ENCODE measurements around the gene DAD1.
"Not testable (repeated sequence)": the region's sequence is repeated elsewhere in the genome, so short reads cannot be mapped to it uniquely, and the experiment has no call there.

DAD1 gene

DNA sequence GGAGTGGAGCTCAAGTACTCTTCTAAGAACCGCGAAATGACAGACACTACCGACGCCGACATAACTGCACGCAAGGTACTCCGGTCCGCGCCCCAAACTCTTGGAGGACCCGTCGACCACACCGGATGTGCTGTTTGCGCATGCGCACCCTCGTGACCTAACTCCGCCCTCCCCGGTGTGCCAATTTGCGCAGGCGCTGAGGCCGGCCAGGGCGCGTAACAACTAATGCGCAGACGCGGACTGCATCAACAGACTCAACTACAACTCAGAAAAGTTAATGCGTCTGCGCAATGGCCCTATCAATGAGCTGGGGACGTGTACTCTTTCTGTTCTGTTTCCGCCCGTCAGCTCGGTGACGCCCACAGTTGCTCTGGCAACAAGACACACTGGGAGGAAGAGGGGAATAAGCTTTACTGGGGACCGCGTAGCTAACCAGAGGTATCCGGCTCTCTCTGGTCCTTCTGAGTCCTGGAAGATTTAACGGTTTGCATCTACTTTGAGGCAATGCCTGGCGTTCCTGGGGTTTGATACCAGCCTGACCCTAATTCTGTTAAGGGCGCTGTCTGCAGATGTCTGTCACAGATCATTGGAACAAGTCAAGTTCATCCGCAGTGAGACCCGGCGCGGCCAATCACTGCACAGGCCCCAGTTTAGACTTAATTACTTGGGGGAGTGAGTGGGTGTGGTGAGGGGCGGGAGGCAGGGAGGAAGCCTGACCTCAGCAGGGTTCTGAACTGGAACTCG is at the start of gene DAD1:
Gene DAD1 (minus strand): TSS at position 129 of the 744 bp plus-strand sequence. CDS start 67 bp downstream, at position 62.
- peak; percentile 92 for DNase-seq

DNA sequence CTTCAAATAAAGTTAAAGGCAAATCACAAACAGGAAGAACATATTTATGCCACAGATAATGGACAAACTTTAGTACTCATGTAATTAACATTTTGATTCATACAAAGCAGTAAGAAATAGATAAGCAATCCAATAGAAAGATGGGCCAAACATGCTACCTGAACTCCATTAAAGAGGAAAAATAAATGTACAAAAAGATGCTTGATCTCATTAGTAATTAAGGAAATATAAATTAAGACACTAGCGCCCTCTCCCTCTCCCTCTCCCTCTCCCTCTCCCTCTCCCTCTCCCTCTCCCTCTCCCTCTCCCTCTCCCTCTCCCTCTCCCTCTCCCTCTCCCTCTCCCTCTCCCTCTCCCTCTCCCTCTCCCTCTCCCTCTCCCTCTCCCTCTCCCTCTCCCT is 47.0 kb upstream of the DAD1 start:
- DNase-seq = not testable (repeated sequence)

DNA sequence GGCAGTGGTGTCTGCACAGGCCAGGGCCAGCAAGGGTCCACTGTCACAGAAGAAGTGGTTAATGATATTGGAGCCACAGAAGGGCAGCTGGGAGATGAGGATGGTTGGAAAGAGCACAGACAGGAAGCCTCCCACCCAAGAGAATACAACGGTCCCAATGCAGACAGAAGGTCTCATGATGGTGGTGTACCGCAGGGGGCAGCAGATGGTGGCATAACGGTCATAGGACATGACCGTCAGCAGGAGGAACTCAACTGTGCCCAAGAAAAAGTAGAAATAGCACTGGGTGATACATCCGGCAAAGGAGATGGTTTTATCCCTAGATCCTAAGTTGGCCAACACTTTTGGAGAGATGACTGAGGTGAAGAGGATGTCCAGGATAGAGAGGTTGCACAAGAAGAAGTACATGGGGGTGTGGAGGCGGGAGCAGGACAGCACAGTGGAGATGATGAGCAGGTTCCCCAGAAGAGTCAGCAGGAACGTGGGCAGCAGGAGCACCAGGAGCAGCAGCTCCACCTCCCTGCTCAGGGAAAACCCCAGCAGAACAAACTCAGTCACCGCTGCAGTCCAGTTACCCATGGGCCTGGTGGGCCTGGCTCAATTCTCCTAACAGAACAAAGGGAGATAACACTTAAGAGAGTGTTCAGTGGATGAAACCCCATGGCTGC is 45.3 kb upstream of the DAD1 start:
- DNase-seq = no peak

DNA sequence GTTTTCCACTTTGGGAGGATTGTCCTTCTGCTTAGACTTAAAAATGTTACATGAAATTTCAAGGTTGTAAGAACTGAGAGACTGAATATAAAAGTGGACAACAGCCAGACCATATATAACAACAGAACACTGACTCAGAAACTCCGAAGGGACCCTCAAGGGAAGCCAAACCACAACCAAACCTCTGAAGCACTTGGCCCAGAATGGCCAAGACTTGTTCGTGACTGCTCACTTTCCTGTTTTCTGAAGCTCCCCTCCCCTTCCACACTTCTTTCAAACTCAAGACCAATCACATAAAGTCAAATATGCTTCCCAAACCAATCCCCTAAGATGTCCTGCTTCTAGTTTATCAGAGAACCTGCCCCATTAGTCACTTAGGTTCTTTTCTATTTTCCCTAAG is 41.5 kb upstream of the DAD1 start:
- peak; percentile 7 for DNase-seq

DNA sequence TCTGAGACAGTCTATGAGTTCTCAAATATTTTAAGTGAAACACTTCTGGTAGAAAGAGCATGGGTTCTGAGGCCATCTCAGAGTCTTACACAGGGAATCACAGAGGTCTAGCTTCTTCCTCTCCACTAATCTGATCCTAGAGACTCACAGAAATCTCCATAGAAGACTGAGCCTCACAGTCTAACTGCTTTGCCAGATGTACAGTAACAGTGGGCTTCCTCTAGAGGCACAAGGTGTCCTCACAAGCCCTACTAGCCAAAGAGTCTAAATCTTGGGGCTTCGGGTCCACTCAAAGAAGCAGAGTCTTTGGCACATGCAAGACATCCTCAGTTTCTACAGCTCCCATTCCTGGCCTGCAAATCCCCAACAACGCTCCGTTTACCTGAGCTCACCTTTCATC is 41.0 kb upstream of the DAD1 start:
- no peak for DNase-seq

DNA sequence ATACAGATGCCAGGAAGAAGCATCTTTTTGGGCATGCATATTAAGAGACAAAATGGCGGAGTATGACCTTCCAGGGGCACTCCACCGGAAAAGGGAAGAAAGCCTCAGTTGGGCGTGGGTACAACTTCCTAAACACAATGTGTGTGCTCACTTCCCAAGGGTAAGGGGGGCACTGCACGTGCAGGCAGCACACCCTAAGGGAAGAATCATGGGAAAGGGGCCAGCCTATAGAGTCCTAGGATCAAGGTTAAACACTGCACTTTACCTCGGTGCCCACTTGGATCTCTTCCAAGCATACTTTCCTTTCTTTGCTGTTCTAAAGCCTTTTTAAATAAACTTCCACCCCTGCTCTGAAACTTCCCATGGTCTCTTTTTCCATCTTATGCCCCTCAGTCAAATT is 40.3 kb upstream of the DAD1 start:
- no peak for DNase-seq

DNA sequence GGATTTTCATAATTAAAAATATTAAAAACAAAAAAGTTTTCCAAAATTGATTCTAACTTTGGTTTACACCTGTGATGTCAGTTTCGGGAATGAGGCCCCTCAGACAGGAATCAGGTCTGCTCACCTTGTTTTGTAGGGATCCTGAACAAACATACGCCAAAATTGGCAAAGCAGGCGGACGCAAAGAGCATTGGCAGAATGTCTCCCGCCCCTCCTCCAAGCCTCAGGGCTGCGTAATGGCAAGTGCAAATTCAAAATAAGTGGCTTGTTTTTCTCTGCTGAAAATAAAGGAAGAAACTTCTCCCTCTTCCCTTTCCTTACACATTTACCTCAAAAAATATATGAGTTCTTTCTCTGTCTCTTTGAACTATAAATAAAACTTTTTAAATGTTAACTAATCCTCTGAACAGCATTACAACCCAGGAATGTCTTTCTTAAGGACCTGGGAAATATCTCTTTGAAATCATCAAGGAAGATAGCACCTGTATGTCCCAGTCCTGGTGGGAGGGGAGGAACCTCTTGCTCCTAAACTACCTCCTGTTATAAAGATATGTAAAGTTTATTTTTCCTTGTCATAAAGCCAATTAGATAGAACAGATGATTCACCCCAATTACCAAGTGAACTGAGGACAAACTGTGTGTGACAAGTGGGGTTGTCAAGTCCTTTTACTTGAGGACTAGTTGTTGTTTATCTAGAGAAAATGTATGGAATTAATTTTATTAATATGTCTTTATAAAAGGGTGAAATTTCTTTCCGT is 38.7 kb upstream of the DAD1 start:
- no peak for DNase-seq

DNA sequence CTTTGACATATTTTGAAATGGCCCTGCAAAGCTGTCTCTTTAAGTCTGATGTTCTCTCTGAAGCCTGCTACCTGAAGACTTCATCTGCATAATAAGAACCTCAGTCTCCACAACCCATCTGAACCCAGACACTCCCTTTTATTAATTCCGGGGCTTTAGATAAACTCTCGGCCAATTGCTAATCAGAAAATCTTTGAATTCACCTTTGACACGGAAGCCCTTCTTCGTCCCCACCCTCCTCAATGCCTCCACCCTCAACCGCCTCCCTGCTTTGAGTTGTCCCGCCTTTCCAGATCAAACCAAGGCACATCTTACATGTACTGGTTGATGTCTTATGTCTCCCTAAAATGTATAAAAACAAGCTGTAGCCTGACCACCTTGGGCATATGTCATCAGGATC is 37.6 kb upstream of the DAD1 start:
- DNase-seq = no peak

DNA sequence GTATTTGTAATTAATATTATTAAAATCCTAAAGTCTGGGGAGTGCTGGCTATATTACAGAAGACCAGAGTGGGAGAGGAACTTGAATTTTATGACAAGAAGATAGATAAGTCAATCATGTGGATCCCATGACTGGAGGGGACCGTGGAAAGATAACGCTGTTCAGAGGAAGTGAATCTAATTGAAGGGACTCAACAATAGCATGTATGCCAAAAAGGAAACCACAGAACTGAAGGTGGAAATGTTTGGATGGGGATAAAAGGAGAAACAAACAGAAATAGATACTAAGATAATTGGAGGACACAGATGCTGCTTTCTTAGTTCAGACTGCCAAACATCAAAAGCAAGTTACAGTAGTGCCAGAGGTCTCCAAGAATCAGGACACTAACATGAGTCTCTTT is 34.0 kb upstream of the DAD1 start:
- DNase-seq = no peak

DNA sequence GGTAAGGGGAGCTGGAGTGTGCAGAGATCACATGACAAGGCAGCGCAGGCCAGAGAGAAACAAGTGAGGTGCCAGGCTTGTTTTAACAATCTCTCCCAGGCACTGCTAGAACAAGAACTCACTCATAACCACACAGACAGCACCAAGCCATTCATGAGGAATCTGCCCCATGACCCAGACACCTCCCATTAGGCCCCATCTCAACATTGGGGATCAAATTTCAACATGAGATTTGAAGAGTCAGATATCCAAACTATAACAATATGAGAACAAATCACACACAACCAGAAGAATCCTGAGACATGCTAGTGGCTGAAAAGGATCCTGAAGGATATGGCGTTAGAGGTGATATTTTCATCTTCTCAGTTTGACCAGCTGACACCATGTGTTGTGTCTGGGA is 33.2 kb upstream of the DAD1 start:
- DNase-seq = no peak

DNA sequence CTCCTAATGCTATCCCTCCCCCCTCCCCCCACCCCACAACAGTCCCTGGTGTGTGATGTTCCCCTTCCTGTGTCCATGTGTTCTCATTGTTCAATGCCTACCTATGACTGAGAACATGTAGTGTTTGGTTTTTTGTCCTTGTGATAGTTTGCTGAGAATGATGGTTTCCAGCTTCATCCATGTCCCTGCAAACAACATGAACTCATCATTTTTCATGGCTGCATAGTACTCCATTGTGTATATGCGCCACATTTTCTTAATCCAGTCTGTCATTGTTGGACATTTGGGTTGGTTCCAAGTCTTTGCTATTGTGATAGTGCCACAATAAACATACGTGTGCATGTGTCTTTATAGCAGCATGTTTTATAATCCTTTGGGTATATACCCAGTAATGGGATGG is 26.7 kb upstream of the DAD1 start:
- DNase-seq = not testable (repeated sequence)

DNA sequence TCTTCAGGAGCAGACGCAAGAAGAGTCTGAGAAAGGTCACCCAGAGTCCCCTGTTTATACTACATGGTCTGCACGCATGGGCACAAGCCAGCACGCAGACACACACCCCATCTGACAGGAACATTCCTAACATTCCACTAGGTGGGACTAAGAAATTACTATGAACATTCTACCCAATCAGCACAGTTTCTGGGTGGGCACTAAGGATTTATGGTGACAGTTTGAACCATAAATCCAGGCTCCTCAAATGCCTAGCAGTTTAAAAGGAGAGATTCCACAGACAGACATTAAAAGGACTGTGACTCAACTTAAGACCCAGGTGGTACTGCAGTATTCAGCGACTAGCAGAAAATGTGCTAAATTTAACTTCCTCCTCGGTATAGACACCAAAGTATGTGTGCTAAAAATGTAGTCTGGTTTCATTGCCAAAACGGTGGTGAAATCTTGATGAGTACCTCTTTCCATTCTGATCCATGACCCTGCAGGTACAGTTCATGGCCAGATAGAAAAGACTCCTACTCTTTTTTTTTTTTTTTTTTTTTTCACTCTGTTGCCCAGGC is 25.3 kb upstream of the DAD1 start:
- no peak for DNase-seq

DNA sequence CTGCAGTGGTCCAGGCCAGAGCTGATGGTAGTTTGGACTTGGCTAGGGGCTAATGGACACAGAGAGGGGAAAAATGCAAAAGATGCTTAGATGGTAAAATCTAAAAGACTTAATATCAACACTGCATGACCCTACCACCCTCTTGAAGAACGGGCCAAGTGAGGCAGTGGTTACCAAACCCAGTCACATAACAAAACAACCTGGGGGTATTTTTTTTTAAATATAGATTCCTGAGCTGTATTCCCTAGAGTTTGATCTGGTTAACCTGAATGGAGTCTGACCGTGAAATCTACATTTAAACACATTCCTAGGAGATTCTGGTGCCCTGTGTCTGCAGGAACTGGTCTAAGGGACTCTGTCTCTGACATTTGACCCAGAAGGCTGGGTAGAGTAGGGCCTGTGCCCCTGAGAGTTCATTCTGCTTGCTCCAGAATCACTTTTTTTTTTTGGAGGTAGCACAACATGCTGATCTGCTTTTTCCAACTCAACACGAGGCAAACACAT is 24.8 kb upstream of the DAD1 start:
- DNase-seq = no peak

DNA sequence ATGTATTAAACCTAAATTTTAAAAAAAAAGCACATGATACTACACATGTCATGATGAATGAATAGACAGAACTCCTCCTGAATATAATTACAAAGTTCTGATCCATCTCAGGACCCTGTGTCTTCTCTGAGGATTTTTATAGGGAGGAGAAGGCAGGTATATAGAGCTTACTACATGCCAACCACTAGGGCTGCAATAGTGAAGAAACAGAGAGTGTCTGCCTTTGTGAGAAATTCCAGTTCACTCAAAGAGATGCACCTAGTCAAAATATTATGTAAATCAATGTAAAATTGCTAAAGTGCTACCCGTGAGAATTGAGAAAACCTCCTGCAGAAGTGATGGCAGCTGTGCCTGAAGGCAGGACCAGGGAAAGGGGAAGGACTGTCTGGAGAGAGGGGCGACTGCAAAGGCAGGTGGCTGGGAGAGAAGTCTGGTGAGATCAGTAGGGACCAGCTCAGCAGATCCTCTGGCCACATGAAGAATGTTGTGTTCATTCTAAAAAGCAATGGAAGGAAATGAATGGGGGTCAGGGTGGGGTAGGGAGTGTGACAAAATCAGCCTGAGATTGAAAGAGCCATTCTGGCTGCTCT is 24.2 kb upstream of the DAD1 start:
- DNase-seq = no peak

DNA sequence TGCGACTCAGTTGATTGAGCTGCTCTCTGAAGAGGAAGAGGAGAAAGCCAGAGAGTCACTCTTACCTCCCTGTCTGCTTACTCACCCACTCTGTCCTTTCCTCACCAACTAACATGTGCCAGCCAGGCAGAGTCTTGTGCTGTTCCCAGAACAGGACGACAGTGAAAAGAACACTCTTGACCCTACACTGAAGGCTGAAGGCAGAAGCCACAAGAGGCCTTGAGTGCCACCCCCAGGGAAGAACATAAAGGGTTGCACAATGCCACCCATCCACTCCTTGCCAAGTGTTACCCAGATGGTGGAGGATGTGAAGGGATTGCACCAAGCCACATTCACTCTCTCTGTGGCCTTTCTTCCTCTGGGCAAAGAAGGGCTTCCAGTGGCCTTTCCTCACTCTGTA is 21.9 kb upstream of the DAD1 start:
- no peak for DNase-seq

DNA sequence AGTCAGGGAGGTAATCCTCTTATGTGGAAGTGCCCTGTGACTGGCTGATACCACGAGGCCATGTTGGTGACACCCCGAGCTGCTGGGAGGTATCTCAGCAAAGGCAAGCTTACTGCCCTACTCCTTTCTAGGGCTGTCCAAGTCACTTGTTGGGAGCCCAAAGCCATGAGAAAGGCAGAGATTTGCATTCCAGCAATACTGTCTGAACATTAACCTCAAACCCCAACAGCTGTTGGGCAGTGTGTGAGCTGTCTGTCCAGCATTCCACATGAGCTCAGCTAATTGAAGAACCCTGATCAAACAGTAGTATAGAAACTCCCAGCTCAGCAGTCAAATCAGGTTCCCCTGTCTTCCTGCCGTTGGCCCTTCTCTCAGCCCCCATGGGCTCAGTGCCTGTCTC is 18.3 kb upstream of the DAD1 start:
- no peak for DNase-seq

DNA sequence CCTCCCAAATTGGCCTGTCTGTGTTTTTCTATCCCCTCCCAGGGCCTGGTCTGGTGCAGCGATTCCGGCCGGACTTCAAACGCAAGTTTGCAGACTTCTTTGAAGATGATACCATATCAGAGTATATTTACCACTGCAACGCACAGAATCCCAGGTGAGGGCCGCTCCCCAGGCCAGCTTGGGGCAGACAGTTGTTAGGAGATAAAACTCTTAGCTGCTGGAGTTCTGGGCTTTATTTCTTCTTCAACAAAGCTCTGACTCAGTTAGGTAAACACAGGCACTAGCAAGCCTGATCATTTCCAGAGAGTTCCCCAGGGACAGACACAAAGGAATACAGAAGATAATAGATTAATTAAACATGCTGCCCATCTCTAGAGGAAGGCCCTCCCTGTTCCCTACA is 17.4 kb upstream of the DAD1 start:
- DNase-seq = no peak

DNA sequence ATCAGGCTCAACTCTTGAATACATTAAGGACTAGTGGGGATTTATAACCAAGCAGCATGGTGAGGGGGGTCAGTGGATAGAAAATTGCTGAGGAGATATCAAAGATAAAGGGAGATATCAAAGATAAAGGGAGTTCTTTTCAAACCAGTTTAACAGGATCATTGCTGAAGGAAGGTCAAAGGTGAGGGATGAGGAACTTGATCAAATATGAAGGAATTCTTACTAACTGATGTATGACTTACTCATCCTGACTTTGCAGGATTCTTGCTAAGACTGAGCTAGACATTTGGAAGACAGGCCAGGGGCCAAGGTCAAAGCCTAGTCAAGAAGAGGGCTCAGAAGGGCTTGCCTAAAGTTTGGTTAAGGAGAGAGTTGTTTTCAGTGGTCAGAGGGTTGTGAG is 13.8 kb upstream of the DAD1 start:
- no peak for DNase-seq

DNA sequence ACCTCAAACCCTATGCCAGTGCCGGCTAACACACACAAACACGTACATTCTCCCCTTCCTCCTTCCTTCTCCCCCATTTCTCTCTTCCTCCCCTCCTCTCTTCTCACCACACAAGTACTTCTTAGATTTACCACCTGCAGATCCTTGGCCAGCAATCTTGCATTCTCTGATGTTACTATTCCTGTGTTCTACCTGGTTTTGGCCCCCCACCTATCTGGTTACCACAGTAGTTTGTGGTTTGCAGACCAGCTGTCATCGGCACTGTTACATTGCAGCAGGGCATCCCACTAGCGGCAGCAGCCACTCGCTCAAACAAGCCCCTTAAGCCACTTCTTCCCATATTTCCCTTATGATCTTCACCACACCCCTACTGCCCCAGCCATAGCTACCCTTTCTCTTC is 13.0 kb upstream of the DAD1 start:
- DNase-seq = no peak

DNA sequence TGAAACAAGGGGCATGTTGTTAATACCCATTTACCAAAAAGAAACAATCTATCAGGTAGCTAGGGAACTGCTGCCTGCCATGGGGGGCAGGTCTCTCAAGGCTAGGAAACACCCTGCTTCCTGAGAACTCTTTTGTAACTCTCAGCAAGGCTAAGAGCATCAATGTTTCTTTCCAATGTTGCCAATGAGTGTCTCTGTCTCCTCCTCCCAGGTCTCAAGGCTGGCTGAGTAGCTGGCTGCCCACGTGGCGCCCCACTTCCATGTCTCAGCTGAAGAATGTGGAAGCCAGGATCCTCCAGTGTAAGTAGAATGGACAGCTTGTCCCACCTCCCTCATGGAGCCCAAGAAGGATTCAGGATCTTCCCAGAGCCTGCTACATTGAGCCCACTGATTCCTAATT is 12.4 kb upstream of the DAD1 start:
- no peak for DNase-seq

DNA sequence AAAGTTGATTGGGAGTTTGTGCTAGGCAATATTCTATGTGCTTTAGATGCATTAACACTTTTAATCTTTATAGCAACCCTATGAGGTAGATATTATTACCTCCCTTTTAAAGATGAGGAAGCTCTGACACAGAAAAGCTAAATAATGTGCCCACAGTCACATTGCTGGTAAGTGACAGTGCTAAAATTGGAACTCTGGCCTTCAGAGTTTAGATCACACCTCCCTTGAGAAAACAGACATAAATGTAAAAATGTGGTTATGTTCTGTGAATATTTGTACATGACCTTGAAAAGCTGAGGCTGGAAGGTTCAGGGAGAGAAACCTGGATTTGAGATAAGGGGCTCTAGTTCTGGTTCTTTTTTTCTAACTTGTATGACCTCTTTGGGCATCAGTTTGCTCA is 11.0 kb upstream of the DAD1 start:
- no peak for DNase-seq

DNA sequence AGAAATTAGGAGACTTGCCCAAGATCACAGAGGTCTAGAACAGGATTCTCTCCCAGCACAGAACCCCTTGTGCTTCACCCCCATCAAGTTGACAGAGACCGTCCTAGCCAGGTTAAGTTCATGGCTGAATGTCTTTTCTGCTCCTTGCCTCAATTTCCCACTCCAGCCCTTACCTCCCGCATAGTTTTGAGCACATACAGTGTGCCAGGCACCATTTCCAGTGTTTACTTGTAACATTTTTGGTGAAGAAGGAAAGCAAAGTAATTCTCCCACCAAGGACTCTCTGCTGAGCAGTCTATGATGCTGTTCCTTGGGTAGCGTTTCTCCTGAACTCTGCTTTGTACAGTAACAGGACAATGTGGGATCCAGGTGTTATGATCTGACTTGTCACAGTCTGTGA is 10.3 kb upstream of the DAD1 start:
- no peak for DNase-seq

DNA sequence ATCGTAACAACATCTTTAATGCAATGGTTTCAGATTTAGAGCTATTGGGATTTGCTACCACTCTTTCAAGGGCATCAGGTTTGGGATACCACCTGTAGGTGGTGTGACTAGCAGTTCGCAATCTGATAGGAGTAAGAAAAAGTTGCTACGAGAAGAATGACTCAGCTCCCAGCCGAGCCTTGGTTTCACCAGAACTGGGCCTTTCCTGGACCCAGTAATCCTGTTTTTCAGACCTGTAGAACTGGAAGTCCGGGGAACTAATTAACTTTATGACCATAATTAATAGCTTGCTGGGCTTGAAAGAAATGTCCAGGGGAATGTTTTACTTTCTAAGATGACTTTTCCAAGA is 9.8 kb upstream of the DAD1 start:
- DNase-seq = no peak
